K562 (cell line): ENCODE data around the gene CCL5. TPM values are rescaled to one million over a fixed set of nuclear protein-coding genes. Genes with fewer than 3 reads are reported as not detected.

Source experiments
- ARID1B ChIP-seq: fragments of 450-650 bp; IDR thresholded peaks from 2 replicates; pipeline ENCODE4 v1.6.1; 2016; ENCODE audit warnings: antibody characterized with exemption, mild to moderate bottlenecking, inconsistent platforms
- BCOR ChIP-seq: fragments of 450-650 bp; IDR thresholded peaks from 2 replicates; pipeline ENCODE4 v1.6.1; 2016
- C11orf30 ChIP-seq: fragments of 450-650 bp; IDR thresholded peaks from 2 replicates; pipeline ENCODE4 v1.6.1; 2016; ENCODE audit warnings: low read depth, mild to moderate bottlenecking
- CBFA2T3 ChIP-seq: fragments of 450-650 bp; IDR thresholded peaks from 2 replicates; pipeline ENCODE4 v1.6.1; 2017
- CHD1 ChIP-seq: fragments of 200-600 bp; sonication (generic); IDR thresholded peaks from one replicate; pipeline ENCODE4 v1.6.1; 2012; ENCODE audit warnings: mild to moderate bottlenecking, moderate library complexity, low read length, inconsistent platforms
- DNMT1 ChIP-seq: fragments of 450-650 bp; IDR thresholded peaks from 2 replicates; pipeline ENCODE4 v1.6.1; 2016; ENCODE audit warnings: antibody characterized with exemption, mild to moderate bottlenecking
- EGR1 ChIP-seq: fragments of 450-650 bp; conservative IDR thresholded peaks from 2 replicates; pipeline ENCODE4 v1.6.1; 2017; ENCODE audit warnings: mild to moderate bottlenecking
- ETV5 ChIP-seq: sonication (generic); formaldehyde crosslinking; IDR thresholded peaks from 2 replicates; pipeline ENCODE4 v1.4.0; 2020; ENCODE audit warnings: low read depth, mild to moderate bottlenecking, missing genetic modification reagents
- FOSL1 ChIP-seq: fragments of 200-800 bp; sonication (Bioruptor generic); conservative IDR thresholded peaks from 2 replicates; pipeline ENCODE4 v1.6.1; 2016; ENCODE audit warnings: missing genetic modification characterization, missing compliant biosample characterization
- FOXA1 ChIP-seq: fragments of 450-650 bp; IDR thresholded peaks from 2 replicates; pipeline ENCODE4 v1.6.1; 2016; ENCODE audit warnings: mild to moderate bottlenecking, borderline replicate concordance
- HOXB6 ChIP-seq: fragments of 250-450 bp; sonication (Bioruptor Pico); IDR thresholded peaks from 2 replicates; pipeline ENCODE4 v1.5.1; 2022; ENCODE audit warnings: mild to moderate bottlenecking, borderline replicate concordance
- KHSRP ChIP-seq: fragments of 450-650 bp; IDR thresholded peaks from 2 replicates; pipeline ENCODE4 v1.6.1; 2017
- KLF16 ChIP-seq: IDR thresholded peaks from 2 replicates; pipeline ENCODE4 v1.6.1; 2016; ENCODE audit warnings: antibody characterized with exemption
- MAFK ChIP-seq: IDR thresholded peaks from 2 replicates; pipeline ENCODE4 v1.6.1; 2011; ENCODE audit warnings: low read length, improper control_type of control experiment
- OTX1 ChIP-seq: fragments of 450-650 bp; formaldehyde crosslinking; IDR thresholded peaks from 2 replicates; pipeline ENCODE4 v1.4.0; 2022; ENCODE audit warnings: mild to moderate bottlenecking
- PPARD ChIP-seq: fragments of 250-450 bp; sonication (Bioruptor Pico); IDR thresholded peaks from 2 replicates; pipeline ENCODE4 v1.8.0; 2022; ENCODE audit warnings: inconsistent platforms, mild to moderate bottlenecking, moderate library complexity
- RAD51 ChIP-seq: fragments of 450-650 bp; IDR thresholded peaks from 2 replicates; pipeline ENCODE4 v1.7.1; 2016; ENCODE audit warnings: low read depth, mild to moderate bottlenecking, borderline replicate concordance
- SNRNP70 ChIP-seq: fragments of 200-400 bp; formaldehyde crosslinking; optimal IDR thresholded peaks from 2 replicates; pipeline ENCODE3; 2017; ENCODE audit warnings: low read depth, low read length
- TAF7 ChIP-seq: fragments of 450-650 bp; IDR thresholded peaks from 2 replicates; pipeline ENCODE4 v1.6.1; 2016; ENCODE audit warnings: missing genetic modification characterization, missing compliant biosample characterization
- TEAD4 ChIP-seq, 2 experiments: sonication (generic) in 1 of 2; formaldehyde crosslinking in 1 of 2; IDR thresholded peaks; 2 replicates each; pipeline versions ENCODE4 v1.6.1 to v1.8.0; 2012 to 2022; ENCODE audit warnings: borderline replicate concordance in 1 of 2, inconsistent platforms in 1 of 2, low read length in 1 of 2, mild to moderate bottlenecking in 1 of 2, missing genetic modification reagents in 1 of 2
- XRCC4 ChIP-seq: IDR thresholded peaks from one replicate; pipeline ENCODE4 v1.6.1; 2011; ENCODE audit not compliant: insufficient read depth, insufficient read length; ENCODE audit errors: extremely low read depth
- ZNF274 ChIP-seq: IDR thresholded peaks from 2 replicates; pipeline ENCODE4 v1.6.1; 2011; ENCODE audit warnings: low read depth, mild to moderate bottlenecking, low read length, moderate library complexity, borderline replicate concordance
- ZNF408 ChIP-seq: fragments of 250-450 bp; sonication (Bioruptor Pico); IDR thresholded peaks from 2 replicates; pipeline ENCODE4 v1.4.0; 2020; ENCODE audit warnings: low read depth, mild to moderate bottlenecking, moderate library complexity
- ZNF77 ChIP-seq: fragments of 250-450 bp; sonication (Bioruptor Pico); IDR thresholded peaks from 2 replicates; pipeline ENCODE4 v1.5.0; 2020
- ZNF830 ChIP-seq: fragments of 250-450 bp; sonication (Bioruptor Pico); IDR thresholded peaks from 2 replicates; pipeline ENCODE4 v1.5.0; 2021; ENCODE audit warnings: mild to moderate bottlenecking
- polyA plus RNA-seq, 8 experiments: library from polyadenylated mRNA; depleted of rRNA in 4 of 8; stranded (reverse) in 5 of 8; unstranded in 3 of 8; fragments of >200 nt; fragmentation: Nextera tagmentation in 2 of 8; fragmentation: Illumina TruSeq in 1 of 8; extraction: Ambion mirVana in 2 of 8; extraction: Trizol in 1 of 8; gene quantifications; 2 replicates each; pipeline versions ENCODE4 v1.2.1 to v1.2.3, GENCODE V29; 2011 to 2014; ENCODE audit warnings: inconsistent platforms in 1 of 8, missing spikeins in 1 of 8
- total RNA-seq, 7 experiments: library from RNA; depleted of rRNA in 6 of 7; stranded (reverse); fragments of >200 nt in 6 of 7; fragmentation: Illumina TruSeq in 2 of 7; extraction: Trizol in 2 of 7; gene quantifications; 2 replicates each; pipeline versions ENCODE4 v1.2.1 to v1.2.3, GENCODE V29; 2011 to 2021; ENCODE audit warnings: low replicate concordance in 1 of 7
- TF ChIP-seq, protein P1 (sequence below): IDR thresholded peaks from 3 replicates; pipeline ENCODE4 v1.6.1; 2011; ENCODE audit warnings: borderline replicate concordance, mild to moderate bottlenecking, moderate library complexity; ENCODE audit not compliant: insufficient read length; ENCODE audit errors: extremely low read depth
- TF ChIP-seq, protein P2 (sequence below), 2 experiments: IDR thresholded peaks in 1 of 2; conservative IDR thresholded peaks in 1 of 2; 2 replicates each; pipeline ENCODE4 v1.6.1; 2016; ENCODE audit warnings: low read depth in 2 of 2, mild to moderate bottlenecking in 1 of 2, missing compliant biosample characterization in 1 of 2, missing genetic modification characterization in 1 of 2, moderate library complexity in 1 of 2

CCL5 gene
- total and polyA plus RNA-seq, 9 of the 15 experiments (the other 6 are each of a cell fraction or from before 2014, with no cell fraction given), result 0.18 to 0.59 (median 0.45) TPM; not detected in 1

DNA sequence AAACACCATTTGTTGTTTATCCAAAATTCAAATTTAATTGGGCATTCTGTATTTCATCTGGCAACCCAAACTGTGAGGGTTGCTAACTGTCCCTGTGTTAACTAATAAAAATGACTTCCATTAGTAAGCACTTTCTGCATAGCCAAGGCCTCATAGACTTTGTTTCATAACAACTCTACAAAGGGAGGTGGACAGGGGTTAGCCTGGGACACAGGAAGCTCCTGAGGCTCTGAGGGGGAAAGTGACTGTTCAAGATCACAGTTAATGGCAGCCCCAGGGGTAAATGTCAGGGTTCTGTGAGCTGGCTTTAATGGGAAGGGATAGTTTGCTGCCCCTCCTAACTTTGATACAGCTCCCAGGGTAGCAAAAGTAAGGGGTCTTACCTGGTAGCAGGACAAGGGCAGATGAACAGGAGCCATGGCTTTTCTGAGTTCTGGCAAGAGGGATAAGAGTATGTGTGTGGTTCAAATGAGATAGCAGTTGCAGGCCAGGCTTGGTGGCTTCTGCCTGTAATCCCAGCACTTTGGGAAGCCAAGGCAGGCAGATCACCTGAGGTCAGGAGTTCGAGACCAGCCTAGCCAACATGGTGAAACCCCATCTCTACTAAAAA is 13.7 kb downstream of the CCL5 start (continued):
- TF ChIP-seq CBFA2T3 (peak; percentile 67), ZNF408 (CRISPR knock-in tag) (no peak), TEAD4 (IDR thresholded peaks at IDR 0.05; ENCODE audit: low read length) (no peak), TEAD4 (CRISPR knock-in tag; IDR thresholded peaks at IDR 0.05; ENCODE audit: borderline replicate concordance) (no peak), TAF7 (tag) (no peak), MAFK (no peak; the same call in 1 of the 2 replicates), ZNF830 (no peak), HOXB6 (CRISPR knock-in tag) (no peak), PPARD (no peak), ZNF274 (no peak), C11orf30 (peak; percentile 52; the same call in 1 of the 2 replicates), FOSL1 (tag) (peak; percentile 64), SNRNP70 (no peak), XRCC4 (no peak), ETV5 (CRISPR knock-in tag) (no peak), KLF16 (no peak), CHD1 (no peak), RAD51 (no peak), ARID1B (peak; percentile 52; the same call in 1 of the 2 replicates), EGR1 (no peak), DNMT1 (no peak), KHSRP (no peak), FOXA1 (no peak), BCOR (0 out of 2 replicates have a peak, but pooled peaks have one; percentile 10), ZNF77 (CRISPR knock-in tag) (no peak), OTX1 (no peak)
- TF ChIP-seq, protein P1, sequence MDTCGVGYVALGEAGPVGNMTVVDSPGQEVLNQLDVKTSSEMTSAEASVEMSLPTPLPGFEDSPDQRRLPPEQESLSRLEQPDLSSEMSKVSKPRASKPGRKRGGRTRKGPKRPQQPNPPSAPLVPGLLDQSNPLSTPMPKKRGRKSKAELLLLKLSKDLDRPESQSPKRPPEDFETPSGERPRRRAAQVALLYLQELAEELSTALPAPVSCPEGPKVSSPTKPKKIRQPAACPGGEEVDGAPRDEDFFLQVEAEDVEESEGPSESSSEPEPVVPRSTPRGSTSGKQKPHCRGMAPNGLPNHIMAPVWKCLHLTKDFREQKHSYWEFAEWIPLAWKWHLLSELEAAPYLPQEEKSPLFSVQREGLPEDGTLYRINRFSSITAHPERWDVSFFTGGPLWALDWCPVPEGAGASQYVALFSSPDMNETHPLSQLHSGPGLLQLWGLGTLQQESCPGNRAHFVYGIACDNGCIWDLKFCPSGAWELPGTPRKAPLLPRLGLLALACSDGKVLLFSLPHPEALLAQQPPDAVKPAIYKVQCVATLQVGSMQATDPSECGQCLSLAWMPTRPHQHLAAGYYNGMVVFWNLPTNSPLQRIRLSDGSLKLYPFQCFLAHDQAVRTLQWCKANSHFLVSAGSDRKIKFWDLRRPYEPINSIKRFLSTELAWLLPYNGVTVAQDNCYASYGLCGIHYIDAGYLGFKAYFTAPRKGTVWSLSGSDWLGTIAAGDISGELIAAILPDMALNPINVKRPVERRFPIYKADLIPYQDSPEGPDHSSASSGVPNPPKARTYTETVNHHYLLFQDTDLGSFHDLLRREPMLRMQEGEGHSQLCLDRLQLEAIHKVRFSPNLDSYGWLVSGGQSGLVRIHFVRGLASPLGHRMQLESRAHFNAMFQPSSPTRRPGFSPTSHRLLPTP, result no peak
- TF ChIP-seq, protein P2, sequence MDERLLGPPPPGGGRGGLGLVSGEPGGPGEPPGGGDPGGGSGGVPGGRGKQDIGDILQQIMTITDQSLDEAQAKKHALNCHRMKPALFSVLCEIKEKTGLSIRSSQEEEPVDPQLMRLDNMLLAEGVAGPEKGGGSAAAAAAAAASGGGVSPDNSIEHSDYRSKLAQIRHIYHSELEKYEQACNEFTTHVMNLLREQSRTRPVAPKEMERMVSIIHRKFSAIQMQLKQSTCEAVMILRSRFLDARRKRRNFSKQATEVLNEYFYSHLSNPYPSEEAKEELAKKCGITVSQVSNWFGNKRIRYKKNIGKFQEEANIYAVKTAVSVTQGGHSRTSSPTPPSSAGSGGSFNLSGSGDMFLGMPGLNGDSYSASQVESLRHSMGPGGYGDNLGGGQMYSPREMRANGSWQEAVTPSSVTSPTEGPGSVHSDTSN (CRISPR knock-in tag; IDR thresholded peaks at IDR 0.05; ENCODE audit: low read depth), result no peak
- TF ChIP-seq, protein P2 (tag; conservative IDR thresholded peaks at IDR 0.05; ENCODE audit: low read depth), result no peak
